ENCODE results near the gene SNAPC1.
A peak's percentile ranks its signal among the peaks of the same experiment; 100 is the strongest.

DNA sequence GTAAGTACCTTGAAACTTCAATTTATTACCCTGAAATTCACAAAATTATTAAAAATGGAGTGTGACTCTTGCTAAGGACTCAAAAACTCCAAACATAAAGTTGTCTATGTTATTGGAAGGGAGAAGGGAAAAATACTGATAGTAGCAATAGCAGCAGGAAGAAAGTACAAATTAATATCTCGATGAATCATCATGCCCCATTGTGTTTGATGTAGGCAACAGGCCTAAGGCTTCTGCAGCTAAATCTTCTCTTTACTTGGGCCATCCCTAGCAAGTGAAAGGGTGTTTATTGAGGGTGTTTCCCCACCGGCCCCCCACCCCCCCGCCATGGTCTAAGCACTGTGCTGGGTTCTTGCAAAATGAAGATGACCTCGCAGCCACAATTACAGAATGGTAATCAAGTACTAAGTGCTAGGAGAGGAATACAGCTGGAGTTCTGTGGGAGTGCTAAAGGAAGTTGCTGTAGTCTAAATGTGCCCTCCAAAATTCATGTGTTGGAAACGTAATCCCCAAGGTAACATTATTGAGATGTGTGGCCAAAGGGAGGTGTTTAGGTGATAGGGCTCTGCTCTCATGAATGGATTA lies 76.5 kb downstream of the SNAPC1 start:
- no peak for TF ChIP-seq EZH2 (IDR thresholded peaks at IDR 0.05; ENCODE audit: borderline replicate concordance, low read depth, low read length, severe bottlenecking)
- TF ChIP-seq POLR2AphosphoS5 (IDR thresholded peaks at IDR 0.05; ENCODE audit: insufficient read depth, low read depth, low read length) = no peak
- TF ChIP-seq, protein P1, sequence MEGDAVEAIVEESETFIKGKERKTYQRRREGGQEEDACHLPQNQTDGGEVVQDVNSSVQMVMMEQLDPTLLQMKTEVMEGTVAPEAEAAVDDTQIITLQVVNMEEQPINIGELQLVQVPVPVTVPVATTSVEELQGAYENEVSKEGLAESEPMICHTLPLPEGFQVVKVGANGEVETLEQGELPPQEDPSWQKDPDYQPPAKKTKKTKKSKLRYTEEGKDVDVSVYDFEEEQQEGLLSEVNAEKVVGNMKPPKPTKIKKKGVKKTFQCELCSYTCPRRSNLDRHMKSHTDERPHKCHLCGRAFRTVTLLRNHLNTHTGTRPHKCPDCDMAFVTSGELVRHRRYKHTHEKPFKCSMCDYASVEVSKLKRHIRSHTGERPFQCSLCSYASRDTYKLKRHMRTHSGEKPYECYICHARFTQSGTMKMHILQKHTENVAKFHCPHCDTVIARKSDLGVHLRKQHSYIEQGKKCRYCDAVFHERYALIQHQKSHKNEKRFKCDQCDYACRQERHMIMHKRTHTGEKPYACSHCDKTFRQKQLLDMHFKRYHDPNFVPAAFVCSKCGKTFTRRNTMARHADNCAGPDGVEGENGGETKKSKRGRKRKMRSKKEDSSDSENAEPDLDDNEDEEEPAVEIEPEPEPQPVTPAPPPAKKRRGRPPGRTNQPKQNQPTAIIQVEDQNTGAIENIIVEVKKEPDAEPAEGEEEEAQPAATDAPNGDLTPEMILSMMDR (IDR thresholded peaks at IDR 0.05; ENCODE audit: extremely low read depth in 1 of 2, insufficient read depth in 1 of 2, low read depth in 1 of 2, low read length in 2 of 2) = no peak
- TF ChIP-seq MAX (IDR thresholded peaks at IDR 0.05; ENCODE audit: insufficient read depth, insufficient read length) = no peak
- TF ChIP-seq FOS (IDR thresholded peaks at IDR 0.05; ENCODE audit: borderline replicate concordance, insufficient read depth, low read length) = peak; percentile 77

Measured in endothelial cell of umbilical vein (primary cell).